GM23338 (cell line): ENCODE results near the gene ELFN2. TPM values are rescaled to one million over a fixed set of nuclear protein-coding genes. Genes with fewer than 3 reads are reported as not detected.

ENCODE experiments used
- ATAC-seq: fragments of 200-7000 bp; cut with Tn5 transposase; 3 replicates; pipeline ENCODE4 v1.9.1; 2020
- DNase-seq: peaks from one replicate; pipeline ENCODE4 v3.0.0-alpha.2; 2015; ENCODE audit warnings: low spot score
- H2AFZ ChIP-seq: fragments of 200-600 bp; sonication (generic); 2 replicates; pipeline ENCODE4 v1.8.0; 2016; ENCODE audit warnings: antibody characterized with exemption, mild to moderate bottlenecking, moderate library complexity
- H3F3A ChIP-seq: fragments of 200-600 bp; sonication (generic); replicated peaks from 2 replicates; pipeline ENCODE4 v1.8.0; 2017; ENCODE audit warnings: antibody characterized with exemption, mixed run types, low read depth
- H3K27ac ChIP-seq: fragments of 200-600 bp; sonication (generic); 2 replicates; pipeline ENCODE4 v1.6.1; 2016; ENCODE audit warnings: low read depth
- H3K27me3 ChIP-seq: fragments of 200-600 bp; sonication (generic); 2 replicates; pipeline ENCODE4 v1.8.0; 2016; ENCODE audit warnings: mild to moderate bottlenecking, mixed run types, moderate library complexity; ENCODE audit not compliant: insufficient read depth
- H3K36me3 ChIP-seq: fragments of 200-600 bp; sonication (generic); 2 replicates; pipeline ENCODE4 v1.8.0; 2016; ENCODE audit warnings: mild to moderate bottlenecking; ENCODE audit not compliant: insufficient read depth
- H3K4me1 ChIP-seq: fragments of 200-600 bp; sonication (generic); 2 replicates; pipeline ENCODE4 v1.8.0; 2016; ENCODE audit warnings: mild to moderate bottlenecking, moderate library complexity; ENCODE audit not compliant: insufficient read depth
- H3K4me2 ChIP-seq: fragments of 200-600 bp; sonication (generic); 2 replicates; pipeline ENCODE4 v1.7.1; 2017; ENCODE audit warnings: mixed run types
- H3K4me3 ChIP-seq: fragments of 200-600 bp; sonication (generic); 2 replicates; pipeline ENCODE4 v1.6.1; 2016; ENCODE audit warnings: mixed run types
- H3K79me2 ChIP-seq: fragments of 200-600 bp; sonication (generic); replicated peaks from 2 replicates; pipeline ENCODE4 v1.8.0; 2017; ENCODE audit warnings: mild to moderate bottlenecking; ENCODE audit not compliant: insufficient read depth
- H3K9me2 ChIP-seq: fragments of 200-600 bp; sonication (generic); 2 replicates; pipeline ENCODE4 v1.8.0; 2017; ENCODE audit not compliant: insufficient read depth
- H4K20me1 ChIP-seq: fragments of 200-600 bp; sonication (generic); replicated peaks from 2 replicates; pipeline ENCODE4 v1.8.0; 2017; ENCODE audit warnings: mild to moderate bottlenecking; ENCODE audit not compliant: insufficient read depth
- H3K27ac Mint-ChIP-seq: 2 replicates; pipeline ENCODE4 v1.8.0; 2020; ENCODE audit warnings: inconsistent platforms, mild to moderate bottlenecking, moderate library complexity, mixed read lengths
- H3K27me3 Mint-ChIP-seq: 3 replicates; pipeline ENCODE4 v1.8.0; 2022; ENCODE audit warnings: low read depth, mild to moderate bottlenecking, moderate library complexity, mixed read lengths, inconsistent platforms; ENCODE audit not compliant: insufficient read depth, poor library complexity
- H3K36me3 Mint-ChIP-seq: 3 replicates; pipeline ENCODE4 v1.8.0; 2021; ENCODE audit warnings: low read depth, mild to moderate bottlenecking, inconsistent platforms, moderate library complexity, mixed read lengths
- H3K4me1 Mint-ChIP-seq: 3 replicates; pipeline ENCODE4 v1.8.0; 2020; ENCODE audit warnings: mild to moderate bottlenecking, inconsistent platforms, mixed read lengths
- H3K4me3 Mint-ChIP-seq: 3 replicates; pipeline ENCODE4 v1.8.0; 2021; ENCODE audit warnings: moderate library complexity, mild to moderate bottlenecking, inconsistent platforms, mixed read lengths
- H3K9me3 Mint-ChIP-seq: 3 replicates; pipeline ENCODE4 v1.8.0; 2020; ENCODE audit warnings: moderate library complexity, mild to moderate bottlenecking, inconsistent platforms, mixed read lengths
- EZH2 ChIP-seq: fragments of 200-600 bp; sonication (generic); IDR thresholded peaks from one replicate; pipeline ENCODE4 v1.8.0; 2017; ENCODE audit warnings: antibody characterized with exemption, mild to moderate bottlenecking, low read depth; ENCODE audit not compliant: unreplicated experiment
- EZH2phosphoT487 ChIP-seq: fragments of 200-600 bp; sonication (generic); IDR thresholded peaks from one replicate; pipeline ENCODE4 v1.8.1; 2018; ENCODE audit warnings: antibody characterized with exemption; ENCODE audit not compliant: unreplicated experiment
- JUNB ChIP-seq: IDR thresholded peaks from one replicate; pipeline ENCODE4 v1.6.1; 2016; ENCODE audit warnings: antibody characterized with exemption; ENCODE audit not compliant: unreplicated experiment
- NANOG ChIP-seq: IDR thresholded peaks from 2 replicates; pipeline ENCODE4 v1.6.1; 2016; ENCODE audit warnings: antibody characterized with exemption, borderline replicate concordance
- POLR2AphosphoS5 ChIP-seq: IDR thresholded peaks from 2 replicates; pipeline ENCODE4 v1.6.1; 2016; ENCODE audit warnings: antibody characterized with exemption, low read depth
- STAT1 ChIP-seq: IDR thresholded peaks from one replicate; pipeline ENCODE4 v1.6.1; 2016; ENCODE audit warnings: antibody characterized with exemption; ENCODE audit not compliant: unreplicated experiment
- ZNF114 ChIP-seq: fragments of 250-450 bp; sonication (Bioruptor Pico); IDR thresholded peaks from 2 replicates; pipeline ENCODE4 v1.5.0; 2020; ENCODE audit warnings: mild to moderate bottlenecking, moderate library complexity
- ZNF331 ChIP-seq: fragments of 250-450 bp; sonication (Bioruptor Pico); IDR thresholded peaks from 2 replicates; pipeline ENCODE4 v1.5.0; 2020; ENCODE audit warnings: low read depth, mild to moderate bottlenecking, moderate library complexity
- polyA plus RNA-seq: library from polyadenylated mRNA; unstranded; fragments of >200 nt; fragmentation: Nextera tagmentation; extraction: Ambion mirVana; gene quantifications from 2 replicates; pipeline ENCODE4 v1.2.1, GENCODE V29; 2016
- total RNA-seq: library from RNA; depleted of rRNA; stranded (reverse); fragments of >200 nt; shearing (Covaris generic); gene quantifications from 2 replicates; pipeline ENCODE4 v1.2.3, GENCODE V29; 2014
- TF ChIP-seq, protein P1 (sequence below): IDR thresholded peaks from one replicate; pipeline ENCODE4 v1.6.1; 2018; ENCODE audit warnings: antibody characterized with exemption; ENCODE audit not compliant: unreplicated experiment
- TF ChIP-seq, protein P2 (sequence below), 2 experiments: fragments of 200-600 bp in 1 of 2; sonication (generic) in 1 of 2; conservative IDR thresholded peaks; 2 replicates each; pipeline versions ENCODE4 v1.5.1 to v1.6.1; 2016 to 2017; ENCODE audit warnings: antibody characterized with exemption in 2 of 2, low read depth in 2 of 2, mild to moderate bottlenecking in 2 of 2, moderate library complexity in 1 of 2
- TF ChIP-seq, protein P3 (sequence below): IDR thresholded peaks from 2 replicates; pipeline ENCODE4 v1.6.1; 2016; ENCODE audit warnings: antibody characterized with exemption

ELFN2 gene
- total and polyA plus RNA-seq, 2 experiments from 2014 or later, result 0.18 to 0.35 TPM

DNA sequence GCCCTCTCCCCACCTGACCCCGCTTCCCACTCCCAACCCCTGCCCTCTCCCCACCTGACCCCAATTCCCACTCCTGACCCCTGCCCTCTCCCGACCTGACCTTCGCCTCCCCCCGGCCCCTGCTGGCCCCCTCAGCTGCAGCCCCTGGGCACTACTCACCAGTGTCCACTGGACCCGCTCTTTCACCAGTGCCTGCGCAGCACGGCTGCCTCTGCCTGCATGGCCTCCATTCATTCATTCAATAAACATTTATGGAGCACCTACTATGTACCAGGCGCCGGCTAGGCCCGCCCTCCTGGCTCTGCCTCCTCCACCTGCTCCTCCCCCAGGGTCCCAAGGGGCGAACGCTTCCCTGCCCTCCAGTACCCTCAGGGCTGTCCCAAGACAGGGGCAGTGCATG is 42.6 kb downstream of the ELFN2 start:
- TF ChIP-seq EZH2phosphoT487, result no peak
- no peak for TF ChIP-seq ZNF114 (CRISPR knock-in tag)
- no peak for TF ChIP-seq ZNF331 (CRISPR knock-in tag)
- TF ChIP-seq, protein P1, sequence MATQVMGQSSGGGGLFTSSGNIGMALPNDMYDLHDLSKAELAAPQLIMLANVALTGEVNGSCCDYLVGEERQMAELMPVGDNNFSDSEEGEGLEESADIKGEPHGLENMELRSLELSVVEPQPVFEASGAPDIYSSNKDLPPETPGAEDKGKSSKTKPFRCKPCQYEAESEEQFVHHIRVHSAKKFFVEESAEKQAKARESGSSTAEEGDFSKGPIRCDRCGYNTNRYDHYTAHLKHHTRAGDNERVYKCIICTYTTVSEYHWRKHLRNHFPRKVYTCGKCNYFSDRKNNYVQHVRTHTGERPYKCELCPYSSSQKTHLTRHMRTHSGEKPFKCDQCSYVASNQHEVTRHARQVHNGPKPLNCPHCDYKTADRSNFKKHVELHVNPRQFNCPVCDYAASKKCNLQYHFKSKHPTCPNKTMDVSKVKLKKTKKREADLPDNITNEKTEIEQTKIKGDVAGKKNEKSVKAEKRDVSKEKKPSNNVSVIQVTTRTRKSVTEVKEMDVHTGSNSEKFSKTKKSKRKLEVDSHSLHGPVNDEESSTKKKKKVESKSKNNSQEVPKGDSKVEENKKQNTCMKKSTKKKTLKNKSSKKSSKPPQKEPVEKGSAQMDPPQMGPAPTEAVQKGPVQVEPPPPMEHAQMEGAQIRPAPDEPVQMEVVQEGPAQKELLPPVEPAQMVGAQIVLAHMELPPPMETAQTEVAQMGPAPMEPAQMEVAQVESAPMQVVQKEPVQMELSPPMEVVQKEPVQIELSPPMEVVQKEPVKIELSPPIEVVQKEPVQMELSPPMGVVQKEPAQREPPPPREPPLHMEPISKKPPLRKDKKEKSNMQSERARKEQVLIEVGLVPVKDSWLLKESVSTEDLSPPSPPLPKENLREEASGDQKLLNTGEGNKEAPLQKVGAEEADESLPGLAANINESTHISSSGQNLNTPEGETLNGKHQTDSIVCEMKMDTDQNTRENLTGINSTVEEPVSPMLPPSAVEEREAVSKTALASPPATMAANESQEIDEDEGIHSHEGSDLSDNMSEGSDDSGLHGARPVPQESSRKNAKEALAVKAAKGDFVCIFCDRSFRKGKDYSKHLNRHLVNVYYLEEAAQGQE, result no peak
- TF ChIP-seq JUNB, result no peak
- no peak for TF ChIP-seq STAT1
- no peak for TF ChIP-seq EZH2
- no peak for TF ChIP-seq NANOG
- no peak for TF ChIP-seq POLR2AphosphoS5
- TF ChIP-seq, protein P2, sequence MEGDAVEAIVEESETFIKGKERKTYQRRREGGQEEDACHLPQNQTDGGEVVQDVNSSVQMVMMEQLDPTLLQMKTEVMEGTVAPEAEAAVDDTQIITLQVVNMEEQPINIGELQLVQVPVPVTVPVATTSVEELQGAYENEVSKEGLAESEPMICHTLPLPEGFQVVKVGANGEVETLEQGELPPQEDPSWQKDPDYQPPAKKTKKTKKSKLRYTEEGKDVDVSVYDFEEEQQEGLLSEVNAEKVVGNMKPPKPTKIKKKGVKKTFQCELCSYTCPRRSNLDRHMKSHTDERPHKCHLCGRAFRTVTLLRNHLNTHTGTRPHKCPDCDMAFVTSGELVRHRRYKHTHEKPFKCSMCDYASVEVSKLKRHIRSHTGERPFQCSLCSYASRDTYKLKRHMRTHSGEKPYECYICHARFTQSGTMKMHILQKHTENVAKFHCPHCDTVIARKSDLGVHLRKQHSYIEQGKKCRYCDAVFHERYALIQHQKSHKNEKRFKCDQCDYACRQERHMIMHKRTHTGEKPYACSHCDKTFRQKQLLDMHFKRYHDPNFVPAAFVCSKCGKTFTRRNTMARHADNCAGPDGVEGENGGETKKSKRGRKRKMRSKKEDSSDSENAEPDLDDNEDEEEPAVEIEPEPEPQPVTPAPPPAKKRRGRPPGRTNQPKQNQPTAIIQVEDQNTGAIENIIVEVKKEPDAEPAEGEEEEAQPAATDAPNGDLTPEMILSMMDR (conservative IDR thresholded peaks at IDR 0.05; ENCODE audit: low read depth in 2 of 2), result no peak
- TF ChIP-seq, protein P3, sequence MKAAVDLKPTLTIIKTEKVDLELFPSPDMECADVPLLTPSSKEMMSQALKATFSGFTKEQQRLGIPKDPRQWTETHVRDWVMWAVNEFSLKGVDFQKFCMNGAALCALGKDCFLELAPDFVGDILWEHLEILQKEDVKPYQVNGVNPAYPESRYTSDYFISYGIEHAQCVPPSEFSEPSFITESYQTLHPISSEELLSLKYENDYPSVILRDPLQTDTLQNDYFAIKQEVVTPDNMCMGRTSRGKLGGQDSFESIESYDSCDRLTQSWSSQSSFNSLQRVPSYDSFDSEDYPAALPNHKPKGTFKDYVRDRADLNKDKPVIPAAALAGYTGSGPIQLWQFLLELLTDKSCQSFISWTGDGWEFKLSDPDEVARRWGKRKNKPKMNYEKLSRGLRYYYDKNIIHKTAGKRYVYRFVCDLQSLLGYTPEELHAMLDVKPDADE, result no peak
- H3K27ac ChIP-seq, result no peak overlapping the region
- Mint-ChIP-seq H3K4me1 (peaks cover 9% of the 10 kb centered on the region), H3K27ac (no peak overlapping the region), H3K36me3 (no peaks in the 10 kb centered on the region), H3K4me3 (no peak overlapping the region), H3K9me3 (no peaks in the 10 kb centered on the region), H3K27me3 (peaks cover 16% of the 10 kb centered on the region)
- no peaks in the 10 kb centered on the region for H3K36me3 ChIP-seq
- H3K27me3 ChIP-seq, result no peaks in the 10 kb centered on the region
- H2AFZ ChIP-seq, result no peak overlapping the region
- H3K4me2 ChIP-seq, result no peak overlapping the region
- H4K20me1 ChIP-seq, result no peaks in the 10 kb centered on the region
- DNase-seq (no peak), ATAC-seq (no peak)
- H3K4me1 ChIP-seq, result no peaks in the 10 kb centered on the region
- no peaks in the 10 kb centered on the region for H3K9me2 ChIP-seq
- no peaks in the 10 kb centered on the region for H3F3A ChIP-seq
- no peak overlapping the region for H3K4me3 ChIP-seq
- H3K79me2 ChIP-seq, result no peaks in the 10 kb centered on the region
